Tracheal epithelial cell (primary cell): ENCODE measurements around the gene IQCB1. TPM values are rescaled to one million over a fixed set of nuclear protein-coding genes. Genes with fewer than 3 reads are reported as not detected.

Source experiments
- total RNA-seq: library from RNA; depleted of rRNA; stranded (reverse); fragments of >200 nt; gene quantifications from 2 replicates; pipeline ENCODE4 v1.2.1, GENCODE V29; 2014

The IQCB1 gene
- total RNA-seq = 14.2 and 26.6 TPM in 2 replicates

GRCh38 chr3:121834671-121835464, at the start of gene IQCB1, which contains the start of gene EAF2:
Gene IQCB1, minus strand, starts transcription at chr3:121835060. Its CDS starts 6,100 bp downstream, at chr3:121828960.
Gene EAF2, plus strand, starts transcription at chr3:121835209. Its CDS starts 77 bp downstream, at chr3:121835286.

GRCh38 chr3:121749276-121750086, 85.4 kb downstream of the IQCB1 start, which contains the start of gene GOLGB1:
Gene GOLGB1, minus strand, starts transcription at chr3:121749741. Its CDS starts 18,770 bp downstream, at chr3:121730971.

Other genes with a start within 250 kb of the IQCB1 start
- not detected in 2 replicates for gene FBXO40, start 241.7 kb downstream of the IQCB1 start, total RNA-seq
- gene HCLS1, start 174.2 kb downstream of the IQCB1 start, total RNA-seq = 1.4 and 1.9 TPM in 2 replicates
- 31.3 and 36.9 TPM in 2 replicates for gene GOLGB1, start 85.3 kb downstream of the IQCB1 start, total RNA-seq
- 0.72 and 9.2 TPM in 2 replicates for gene EAF2, start 149 bp upstream of the IQCB1 start, total RNA-seq
- gene SLC15A2, start 59.3 kb upstream of the IQCB1 start, total RNA-seq = 0.96 and 6.2 TPM in 2 replicates
- 0.96 and 2.6 TPM in 2 replicates for gene ILDR1, start 187.2 kb upstream of the IQCB1 start, total RNA-seq
- gene CD86, start 220.3 kb upstream of the IQCB1 start, total RNA-seq = under 0.01 TPM in 1 of 2 replicates, not detected in the other